GM21423 (cell line): ENCODE measurements around the gene KCNC1.

ENCODE experiments used
- ATAC-seq: cut with Tn5 transposase; IDR thresholded peaks from one replicate; pipeline ENCODE4 v1.9.1; 2021; ENCODE audit warnings: mild to moderate bottlenecking, moderate library complexity; ENCODE audit not compliant: unreplicated experiment

KCNC1 gene

DNA sequence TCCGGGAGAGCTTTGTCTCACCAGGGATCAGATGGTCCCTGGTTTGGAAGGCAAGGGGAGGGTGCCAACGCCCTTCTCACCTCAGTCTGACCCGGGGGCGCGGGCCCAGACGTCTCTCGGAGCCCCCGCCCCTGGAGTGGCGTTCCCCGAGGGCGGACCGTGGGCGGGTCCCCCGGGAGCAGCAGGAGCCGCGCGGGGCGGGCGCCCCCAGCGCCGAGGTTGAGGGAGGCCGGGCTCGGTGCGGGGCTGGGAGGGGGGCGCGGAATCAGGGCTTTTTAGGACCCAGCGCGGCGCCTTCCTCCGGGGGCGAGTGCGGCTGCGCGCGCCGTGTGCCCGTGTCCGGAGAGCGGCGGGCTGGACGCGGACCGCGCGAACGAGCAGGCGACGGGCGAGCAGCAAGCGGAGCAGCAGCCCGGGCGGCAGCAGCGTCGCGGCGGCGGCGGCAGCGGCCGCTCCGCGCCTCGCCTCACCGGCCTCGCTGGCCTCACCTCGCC is at the start of gene KCNC1:
TSS of gene KCNC1 (plus strand) at position 364 of the 494 bp plus-strand sequence. CDS start 1,222 bp downstream, outside the sequence.
- ATAC-seq, result no peak

DNA sequence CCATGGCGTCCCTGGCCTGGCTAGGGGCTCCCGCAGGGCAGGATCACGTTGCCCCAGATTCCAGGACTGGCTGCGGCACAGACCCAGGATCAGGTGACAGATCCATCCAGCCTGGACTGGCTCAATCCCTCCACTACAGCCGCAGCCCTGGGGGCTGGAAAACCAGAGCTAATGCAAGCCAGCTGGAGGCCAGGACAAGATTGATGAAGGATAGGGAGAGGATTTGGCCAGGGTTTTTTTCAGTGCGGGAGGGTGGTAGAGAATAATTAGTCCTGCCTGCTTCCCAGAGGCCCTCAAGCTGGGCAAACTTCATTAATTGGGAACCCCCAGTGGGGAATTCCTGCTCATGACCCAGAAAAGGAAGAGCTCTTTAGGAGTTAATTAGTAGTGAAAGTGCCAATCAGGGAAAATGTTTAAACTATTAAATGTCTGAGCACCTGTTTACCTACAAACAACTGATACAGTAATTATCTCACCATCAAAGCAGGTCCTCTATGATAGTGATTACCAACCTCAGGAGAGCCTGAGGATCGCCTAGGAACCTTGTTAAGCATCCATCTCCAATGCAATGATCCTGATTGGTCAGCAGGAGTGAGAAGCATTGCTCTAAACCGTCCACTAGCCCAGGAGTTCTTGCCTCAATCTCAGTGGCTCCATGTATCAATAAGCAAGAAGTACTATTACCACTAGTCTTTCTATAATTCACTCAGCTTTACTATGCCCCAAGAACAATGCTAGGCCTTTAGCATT is 48.2 kb upstream of the KCNC1 start:
- ATAC-seq, result no peak

DNA sequence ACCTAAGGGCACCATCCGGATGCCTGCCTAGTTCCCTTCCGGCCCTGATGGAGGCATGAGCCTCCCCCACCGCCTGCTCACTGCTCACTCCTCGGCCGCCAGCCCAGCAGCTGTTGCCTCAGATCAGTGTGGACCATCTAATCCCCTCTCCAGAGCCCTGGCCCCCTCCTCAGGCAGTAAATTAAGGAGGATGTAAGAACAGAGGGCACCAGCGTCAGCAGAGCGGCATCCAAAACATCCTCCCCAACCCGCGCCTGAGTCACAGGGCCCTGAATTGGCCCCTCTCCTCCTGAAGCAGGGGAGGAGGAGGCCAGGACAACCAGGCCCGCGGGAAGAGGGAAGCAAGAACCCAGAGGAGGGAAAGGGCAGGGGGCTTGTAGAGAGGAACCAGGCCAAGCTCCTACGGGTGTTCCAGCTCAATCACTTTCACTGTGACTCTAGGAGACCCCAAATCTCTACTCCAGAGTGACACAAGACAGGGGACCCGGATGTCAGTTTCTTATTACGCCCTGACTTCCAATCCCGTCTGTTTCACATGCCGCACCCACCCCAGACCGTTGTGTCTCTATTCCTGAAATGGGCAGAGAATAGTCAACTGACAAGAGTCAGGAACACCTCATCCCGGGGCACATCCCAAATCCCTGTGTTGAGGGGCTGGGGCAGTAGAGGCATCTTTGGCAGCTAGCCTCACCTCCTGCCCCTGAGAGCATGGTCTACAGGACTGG is 46.5 kb upstream of the KCNC1 start:
- no peak for ATAC-seq

GRCh38 chr11:17691550-17691949 is 43.0 kb upstream of the KCNC1 start:
- no peak for ATAC-seq

GRCh38 chr11:17691976-17692375 is 42.6 kb upstream of the KCNC1 start:
- ATAC-seq, result no peak

GRCh38 chr11:17692931-17693330 is 41.6 kb upstream of the KCNC1 start:
- no peak for ATAC-seq

DNA sequence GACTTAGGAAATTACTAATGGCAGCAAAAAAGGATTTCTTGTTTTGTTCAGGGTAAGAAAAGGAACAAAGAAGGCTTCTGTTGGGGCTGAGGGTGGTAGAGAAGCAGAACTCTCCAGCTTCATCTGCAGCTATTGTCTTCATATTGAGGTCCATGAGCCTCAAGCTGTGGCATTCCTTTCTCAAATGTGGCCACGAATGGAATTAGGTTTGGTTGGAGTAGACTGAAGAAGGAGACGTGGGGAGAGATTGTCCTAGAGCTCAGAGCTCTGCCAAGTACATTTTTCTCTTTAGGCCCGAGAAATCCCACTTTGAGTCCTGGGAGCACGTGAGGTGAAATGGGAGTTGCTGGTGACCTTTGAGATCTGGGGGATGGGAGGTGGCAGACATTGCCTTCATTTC is 41.0 kb upstream of the KCNC1 start:
- ATAC-seq, result no peak

DNA sequence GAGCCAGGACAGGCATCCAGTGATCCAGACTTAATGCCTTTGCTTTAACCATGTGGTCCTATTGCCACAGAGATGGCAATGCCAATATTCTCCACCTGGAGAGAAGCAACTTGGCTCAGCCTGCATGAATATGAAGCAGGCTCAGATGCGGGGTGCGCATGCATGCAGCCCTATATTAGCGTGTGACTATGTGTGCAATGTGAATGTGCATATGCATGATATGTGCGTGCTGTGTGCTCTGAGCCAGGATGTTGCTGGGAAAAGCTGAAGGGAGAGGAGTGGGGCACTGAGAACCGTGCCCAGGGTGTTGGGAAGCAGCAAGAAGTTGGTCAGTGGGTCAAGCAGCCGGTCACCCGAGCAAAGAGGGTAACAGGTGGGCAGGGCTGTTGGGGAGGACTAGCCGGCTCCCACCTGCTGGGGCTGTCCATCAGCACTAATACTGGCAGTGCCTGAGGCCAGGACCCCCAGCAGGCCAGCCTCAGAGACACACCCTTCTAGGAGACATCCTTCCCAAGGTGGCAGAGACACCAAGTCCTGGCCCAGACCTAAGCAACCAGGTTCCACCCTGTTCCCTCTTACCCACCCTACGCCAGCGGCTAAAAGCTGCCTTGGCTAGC is 40.0 kb upstream of the KCNC1 start:
- no peak for ATAC-seq

DNA sequence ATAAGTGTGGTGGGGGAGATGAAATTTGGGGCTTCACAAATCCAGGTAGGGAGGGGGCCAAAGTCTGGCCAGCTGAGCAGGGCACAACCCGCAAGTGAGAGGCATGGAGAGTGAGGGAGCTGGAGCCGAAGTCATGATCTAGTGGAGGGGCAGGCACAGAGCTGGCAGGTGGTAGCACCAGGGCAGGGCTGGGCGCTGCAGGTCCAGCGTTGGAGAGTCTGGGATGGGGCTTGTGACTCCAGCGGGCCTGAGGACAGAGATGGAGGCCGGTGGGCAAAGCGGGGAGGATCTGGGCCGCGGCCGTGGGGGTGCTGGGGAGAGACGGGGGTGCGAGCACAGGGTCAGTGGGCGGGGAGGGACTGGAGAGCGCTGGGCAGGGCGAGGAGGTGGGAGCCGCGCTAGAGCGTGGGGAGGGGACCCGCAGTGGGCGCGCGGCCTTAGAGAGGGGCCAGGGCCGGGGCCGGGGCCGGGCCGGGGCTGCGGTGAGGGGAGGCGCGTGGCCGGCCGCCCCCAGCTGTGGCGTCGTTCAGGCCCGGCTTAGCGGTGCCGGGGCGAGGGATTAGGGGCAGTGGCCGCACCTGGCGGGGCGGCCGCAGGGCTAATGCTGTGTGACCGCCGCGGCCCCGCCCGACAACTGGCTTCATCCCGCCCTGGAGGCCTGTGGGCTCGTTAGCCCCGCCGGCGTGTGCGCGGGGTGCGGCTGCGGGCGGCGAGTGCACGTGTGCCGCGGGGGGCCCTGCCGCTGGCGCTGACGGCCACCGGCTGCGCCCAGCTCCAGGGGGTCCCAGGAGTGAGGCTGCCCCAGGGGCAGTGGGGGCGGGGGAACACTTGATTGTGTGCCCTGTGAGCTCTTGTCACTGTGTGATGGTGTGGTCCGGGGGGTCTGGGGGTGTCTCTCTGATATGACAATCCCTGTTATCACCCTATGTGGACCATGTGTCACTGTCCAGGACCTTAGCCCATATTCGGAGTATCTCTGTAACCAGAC is 38.8 kb upstream of the KCNC1 start:
- ATAC-seq, result no peak

DNA sequence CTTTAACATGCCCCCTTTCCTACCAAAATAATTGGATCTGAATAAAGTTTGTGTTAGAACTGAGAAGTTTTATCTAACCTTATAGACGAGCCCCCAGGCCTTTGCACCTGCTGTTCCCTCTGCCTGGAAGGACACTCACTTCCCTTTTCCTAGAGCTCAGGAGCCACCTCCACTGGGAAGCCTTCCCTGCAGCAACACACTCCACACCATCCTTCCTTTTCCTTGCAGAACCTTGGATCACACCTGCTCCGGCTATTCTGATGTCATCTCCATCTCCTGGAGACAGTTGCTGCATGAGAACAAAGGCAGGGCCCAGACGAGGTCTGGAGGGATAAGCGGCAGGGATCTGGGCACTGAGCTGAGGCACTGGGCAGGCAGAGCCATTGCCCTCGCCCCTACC is 37.8 kb upstream of the KCNC1 start:
- ATAC-seq, result no peak

DNA sequence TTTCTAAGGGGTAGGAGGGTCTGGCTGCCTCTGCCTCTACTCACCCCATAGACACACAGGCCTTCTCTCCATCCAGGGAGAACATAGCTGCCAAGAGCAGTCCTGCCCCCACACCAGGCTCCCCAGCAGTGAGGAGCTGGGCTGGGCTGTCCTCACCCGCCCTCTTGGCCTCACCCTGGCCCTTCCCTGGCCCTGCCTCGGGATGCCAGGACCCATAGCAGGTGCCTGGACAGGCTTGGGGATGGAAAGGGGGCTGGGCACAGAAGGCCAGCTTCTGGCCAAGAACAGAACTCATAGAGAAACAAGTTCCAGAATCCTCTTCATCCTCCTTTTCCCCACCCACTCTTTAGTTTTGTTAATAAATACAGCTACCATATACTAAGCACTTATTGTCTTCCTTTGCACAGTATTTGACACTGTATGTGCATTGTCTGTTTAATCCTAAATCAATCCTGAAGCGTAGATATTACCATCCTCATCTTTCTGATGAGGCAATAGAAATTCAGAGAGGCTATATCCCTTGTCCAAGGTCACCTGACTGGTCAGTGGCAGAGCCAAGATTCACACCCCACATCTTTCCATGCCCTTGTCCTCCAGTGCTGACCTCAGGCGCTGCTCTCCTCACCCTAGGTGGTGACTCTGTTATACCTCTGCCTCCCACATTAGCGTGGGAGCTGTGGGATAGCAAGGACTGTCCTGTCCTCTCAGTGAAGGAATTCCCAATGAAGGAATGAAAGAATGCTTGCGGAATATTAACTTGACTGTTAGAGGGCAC is 37.2 kb upstream of the KCNC1 start:
- no peak for ATAC-seq

GRCh38 chr11:17699147-17700114 is 35.1 kb upstream of the KCNC1 start:
- ATAC-seq, result no peak

DNA sequence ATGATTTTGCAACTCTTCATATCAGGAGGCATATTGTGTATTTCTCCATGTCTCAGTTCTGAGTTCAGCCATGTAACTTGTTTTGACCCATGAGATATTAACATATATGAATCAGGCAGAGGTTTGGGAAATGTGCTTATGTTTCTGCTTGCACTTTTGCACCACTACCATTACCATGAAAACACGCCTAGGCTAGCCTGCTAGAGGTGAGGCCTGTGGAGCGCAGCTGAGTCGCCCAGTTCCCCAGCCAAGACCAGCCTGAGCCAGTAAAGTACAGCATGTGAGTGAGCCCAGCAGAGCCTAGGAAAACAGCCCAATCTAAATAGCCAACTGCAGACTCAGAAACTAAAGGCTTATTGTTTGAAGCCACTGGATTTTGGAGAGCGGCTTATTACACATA is 33.6 kb upstream of the KCNC1 start:
- no peak for ATAC-seq

GRCh38 chr11:17702876-17703275 is 31.7 kb upstream of the KCNC1 start:
- no peak for ATAC-seq

- no peak for ATAC-seq
Measured at GRCh38 chr11:17703951-17704350, 30.6 kb upstream of the KCNC1 start.

- no peak for ATAC-seq
Measured at GRCh38 chr11:17707830-17708229, 26.8 kb upstream of the KCNC1 start.

DNA sequence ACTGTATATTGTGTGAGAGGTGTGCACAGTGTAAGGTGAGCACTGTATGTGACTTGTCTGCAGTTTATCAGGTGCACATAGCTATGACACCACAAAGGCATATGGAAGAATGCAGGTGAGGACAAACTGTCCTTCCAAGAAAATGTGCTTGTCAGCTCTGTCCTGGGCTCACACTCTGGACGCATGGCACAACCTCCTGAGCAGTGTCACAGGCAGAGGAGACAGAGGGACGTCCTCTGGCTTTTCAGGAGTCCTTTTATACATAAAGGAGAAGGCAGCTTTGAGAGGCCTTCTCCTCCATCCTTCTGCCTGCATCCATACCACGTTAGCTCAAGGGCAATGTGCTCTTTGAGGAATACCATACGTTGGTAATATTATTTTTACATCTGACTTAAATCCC is 22.7 kb upstream of the KCNC1 start:
- ATAC-seq, result no peak

- ATAC-seq, result no peak
Measured at GRCh38 chr11:17713851-17714250, 20.7 kb upstream of the KCNC1 start.

DNA sequence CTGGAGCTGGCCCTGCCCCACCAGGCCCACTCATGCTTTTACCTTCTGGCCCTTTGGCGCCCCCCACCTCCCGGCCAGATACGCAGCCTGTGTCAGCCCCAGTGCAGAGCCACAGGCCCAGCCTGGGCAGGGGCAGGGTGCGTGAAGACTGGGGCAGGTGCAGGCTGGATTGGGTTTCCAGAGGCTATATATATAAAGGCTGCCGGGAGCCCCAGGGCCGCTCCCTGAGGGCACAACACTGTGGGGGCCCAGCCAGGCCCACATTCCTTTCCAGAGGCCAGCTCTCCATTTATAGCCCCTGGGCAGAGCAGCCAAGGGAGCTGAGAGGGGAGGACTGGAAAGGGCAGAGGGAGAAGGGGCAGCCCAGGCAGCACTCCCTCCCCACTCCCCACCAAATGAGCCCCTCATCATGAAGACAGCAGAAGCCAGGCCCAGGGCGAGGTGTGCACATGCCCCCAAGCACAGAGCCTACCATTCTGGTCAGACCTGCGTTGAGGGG is 20.2 kb upstream of the KCNC1 start:
- ATAC-seq, result no peak
